ENCODE data around the gene CADPS2. TPM values are rescaled to one million over a fixed set of nuclear protein-coding genes. Genes with fewer than 3 reads are reported as not detected.

Gene CADPS2
- total and polyA plus RNA-seq, 4 donors: 16.0 to 76.7 (median 27.7) TPM

DNA sequence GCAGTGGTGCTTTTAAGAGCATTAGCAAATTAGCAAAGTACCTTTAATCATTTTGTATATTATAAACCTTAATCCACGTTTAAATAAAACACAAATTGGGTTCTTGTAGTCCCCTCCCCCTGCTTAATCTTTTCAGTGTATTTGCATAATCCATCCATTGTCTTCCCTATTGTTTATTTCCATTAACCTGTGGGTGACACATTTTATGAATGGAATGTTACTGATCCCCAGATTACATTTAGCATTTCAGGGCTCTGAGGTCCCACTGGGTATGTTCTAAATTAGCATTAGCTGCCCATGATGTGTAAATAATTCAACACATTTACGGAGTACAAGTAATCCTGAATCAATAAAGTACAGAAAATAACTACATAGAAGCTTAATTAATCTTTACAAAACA is 443.3 kb downstream of the CADPS2 start:
- H3K27me3 ChIP-seq (ENCODE audit: control insufficient read depth in 3 of 3, insufficient read depth in 3 of 3, low read length in 2 of 3): no peaks in the 10 kb centered on the region
- no peaks in the 10 kb centered on the region for H3K36me3 ChIP-seq (ENCODE audit: control insufficient read depth in 4 of 4, insufficient read depth in 4 of 4, low read length in 4 of 4)
- WGBS, 2 donors: 25 to 56% methylated on average over 2 of the region's 2 CpGs
- ATAC-seq (ENCODE audit: insufficient read depth, low FRiP score) (no peak), DNase-seq (no peak)
- TF ChIP-seq, protein P1, sequence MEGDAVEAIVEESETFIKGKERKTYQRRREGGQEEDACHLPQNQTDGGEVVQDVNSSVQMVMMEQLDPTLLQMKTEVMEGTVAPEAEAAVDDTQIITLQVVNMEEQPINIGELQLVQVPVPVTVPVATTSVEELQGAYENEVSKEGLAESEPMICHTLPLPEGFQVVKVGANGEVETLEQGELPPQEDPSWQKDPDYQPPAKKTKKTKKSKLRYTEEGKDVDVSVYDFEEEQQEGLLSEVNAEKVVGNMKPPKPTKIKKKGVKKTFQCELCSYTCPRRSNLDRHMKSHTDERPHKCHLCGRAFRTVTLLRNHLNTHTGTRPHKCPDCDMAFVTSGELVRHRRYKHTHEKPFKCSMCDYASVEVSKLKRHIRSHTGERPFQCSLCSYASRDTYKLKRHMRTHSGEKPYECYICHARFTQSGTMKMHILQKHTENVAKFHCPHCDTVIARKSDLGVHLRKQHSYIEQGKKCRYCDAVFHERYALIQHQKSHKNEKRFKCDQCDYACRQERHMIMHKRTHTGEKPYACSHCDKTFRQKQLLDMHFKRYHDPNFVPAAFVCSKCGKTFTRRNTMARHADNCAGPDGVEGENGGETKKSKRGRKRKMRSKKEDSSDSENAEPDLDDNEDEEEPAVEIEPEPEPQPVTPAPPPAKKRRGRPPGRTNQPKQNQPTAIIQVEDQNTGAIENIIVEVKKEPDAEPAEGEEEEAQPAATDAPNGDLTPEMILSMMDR (IDR thresholded peaks at IDR 0.05; ENCODE audit: control extremely low read depth, extremely low read depth): no peak
- H3K9ac ChIP-seq (ENCODE audit: insufficient read depth in 1 of 2, low read length in 2 of 2): no peak overlapping the region
- H3K4me3 ChIP-seq: no peak overlapping the region
- no peak overlapping the region for H3K27ac ChIP-seq (ENCODE audit: low read depth in 1 of 2, low read length in 1 of 2)
- no peaks in the 10 kb centered on the region for H3K9me3 ChIP-seq (ENCODE audit: control insufficient read depth in 4 of 4, insufficient read depth in 3 of 4, low read length in 3 of 4)
- H3K4me1 ChIP-seq (ENCODE audit: control insufficient read depth in 5 of 5, insufficient read depth in 5 of 5, low read length in 5 of 5): no peaks in the 10 kb centered on the region

DNA sequence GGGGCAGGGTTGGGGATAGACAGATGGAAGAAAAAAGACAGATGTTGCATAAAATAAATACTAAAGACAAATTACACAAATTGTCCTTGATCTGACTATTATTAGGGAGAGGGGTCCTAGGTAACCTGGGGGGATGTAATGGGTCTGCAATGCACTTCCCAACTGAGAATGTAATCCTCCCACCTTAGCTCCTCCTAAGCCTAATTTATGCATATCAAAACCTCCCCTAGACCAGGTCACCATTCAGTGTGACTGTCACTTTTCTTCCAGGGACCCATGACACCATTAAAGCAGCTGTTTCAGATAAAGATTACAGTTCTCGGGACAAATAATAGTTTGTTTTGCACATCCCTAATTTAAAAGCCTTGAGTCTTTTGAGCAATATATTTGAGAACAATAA is 447.8 kb downstream of the CADPS2 start:
- Histone ChIP-seq H3K27me3 (ENCODE audit: control insufficient read depth in 3 of 3, insufficient read depth in 3 of 3, low read length in 2 of 3) (no peaks in the 10 kb centered on the region), H3K9ac (ENCODE audit: insufficient read depth in 1 of 2, low read length in 2 of 2) (no peak overlapping the region), H3K27ac (ENCODE audit: low read depth in 1 of 2, low read length in 1 of 2) (no peak overlapping the region), H3K4me3 (no peak overlapping the region), H3K36me3 (ENCODE audit: control insufficient read depth in 4 of 4, insufficient read depth in 4 of 4, low read length in 4 of 4) (no peaks in the 10 kb centered on the region), H3K4me1 (ENCODE audit: control insufficient read depth in 5 of 5, insufficient read depth in 5 of 5, low read length in 5 of 5) (no peaks in the 10 kb centered on the region), H3K9me3 (ENCODE audit: control insufficient read depth in 4 of 4, insufficient read depth in 3 of 4, low read length in 3 of 4) (no peaks in the 10 kb centered on the region)
- DNase-seq (no peak), ATAC-seq (ENCODE audit: insufficient read depth, low FRiP score) (no peak)
- TF ChIP-seq, protein P1 (IDR thresholded peaks at IDR 0.05; ENCODE audit: control extremely low read depth, extremely low read depth): no peak
- 83 to 95% methylated on average over 1 of the region's 1 CpG for WGBS, 2 donors

DNA sequence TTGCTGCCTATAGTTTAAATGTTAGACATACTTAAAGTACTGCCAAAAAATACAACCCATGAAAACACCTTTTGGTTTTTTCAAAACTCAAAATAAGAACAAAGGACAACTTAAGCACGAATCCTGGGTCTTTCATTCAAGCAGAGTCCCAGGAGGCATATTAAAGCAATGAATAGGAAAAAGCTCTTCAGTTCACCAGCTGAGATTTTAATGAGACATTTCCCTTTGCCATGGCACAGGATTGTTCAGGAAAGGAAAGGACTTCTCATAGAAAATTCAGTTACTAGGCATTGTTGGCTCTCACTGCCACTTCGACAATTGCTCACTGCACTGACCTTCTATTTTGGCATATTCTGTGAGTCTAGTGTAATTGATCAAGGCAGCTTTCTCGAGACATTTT is 448.3 kb downstream of the CADPS2 start:
- DNase-seq: no peak
- Histone ChIP-seq H3K27ac (ENCODE audit: low read depth in 1 of 2, low read length in 1 of 2) (no peak overlapping the region), H3K36me3 (ENCODE audit: control insufficient read depth in 4 of 4, insufficient read depth in 4 of 4, low read length in 4 of 4) (no peaks in the 10 kb centered on the region), H3K9me3 (ENCODE audit: control insufficient read depth in 4 of 4, insufficient read depth in 3 of 4, low read length in 3 of 4) (no peaks in the 10 kb centered on the region), H3K9ac (ENCODE audit: insufficient read depth in 1 of 2, low read length in 2 of 2) (no peak overlapping the region), H3K4me3 (no peak overlapping the region), H3K27me3 (ENCODE audit: control insufficient read depth in 3 of 3, insufficient read depth in 3 of 3, low read length in 2 of 3) (no peaks in the 10 kb centered on the region), H3K4me1 (ENCODE audit: control insufficient read depth in 5 of 5, insufficient read depth in 5 of 5, low read length in 5 of 5) (no peaks in the 10 kb centered on the region)
- TF ChIP-seq, protein P1 (IDR thresholded peaks at IDR 0.05; ENCODE audit: control extremely low read depth, extremely low read depth): no peak
- WGBS, 2 donors: 37 to 76% methylated on average over 3 of the region's 3 CpGs
- ATAC-seq (ENCODE audit: insufficient read depth, low FRiP score): no peak

DNA sequence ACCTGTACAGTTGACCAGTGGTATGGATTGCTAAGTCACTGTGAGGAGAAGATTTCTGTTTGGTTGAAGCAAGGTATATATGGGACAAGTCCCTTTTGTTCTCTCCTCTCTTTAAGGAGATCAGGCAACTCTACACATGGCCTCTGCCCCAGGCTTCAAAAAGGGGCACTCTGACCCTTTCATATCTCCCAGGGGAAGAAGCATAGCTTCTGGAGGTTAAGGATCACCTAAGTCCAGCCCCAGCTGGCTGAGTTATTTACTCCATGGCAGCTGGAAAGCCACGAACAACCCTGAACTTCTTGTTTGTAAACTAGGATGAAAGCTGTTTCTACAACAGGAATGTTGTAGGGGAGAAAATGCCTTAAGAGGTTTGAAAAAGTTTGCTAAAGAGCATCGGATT is 452.5 kb downstream of the CADPS2 start:
- DNase-seq: no peak
- no peaks in the 10 kb centered on the region for H3K27me3 ChIP-seq (ENCODE audit: control insufficient read depth in 3 of 3, insufficient read depth in 3 of 3, low read length in 2 of 3)

More for the DNA sequence above, 452.5 kb downstream of the CADPS2 start:
- Histone ChIP-seq H3K4me1 (ENCODE audit: control insufficient read depth in 5 of 5, insufficient read depth in 5 of 5, low read length in 5 of 5) (no peaks in the 10 kb centered on the region), H3K4me3 (no peak overlapping the region), H3K27ac (ENCODE audit: low read depth in 1 of 2, low read length in 1 of 2) (no peak overlapping the region), H3K36me3 (ENCODE audit: control insufficient read depth in 4 of 4, insufficient read depth in 4 of 4, low read length in 4 of 4) (peaks cover 0 to 1% (median 0%) of the 10 kb centered on the region in 4 donors), H3K9me3 (ENCODE audit: control insufficient read depth in 4 of 4, insufficient read depth in 3 of 4, low read length in 3 of 4) (peaks cover 0 to 2% (median 0%) of the 10 kb centered on the region in 4 donors), H3K9ac (ENCODE audit: insufficient read depth in 1 of 2, low read length in 2 of 2) (no peak overlapping the region)
- TF ChIP-seq, protein P1 (IDR thresholded peaks at IDR 0.05; ENCODE audit: control extremely low read depth, extremely low read depth): no peak
- WGBS, 2 donors: 66 to 76% methylated on average over 2 of the region's 2 CpGs
- ATAC-seq (ENCODE audit: insufficient read depth, low FRiP score): no peak

Data from lung (tissue), 12 donors.